Measurements from ENCODE around the gene MITF.

DNA sequence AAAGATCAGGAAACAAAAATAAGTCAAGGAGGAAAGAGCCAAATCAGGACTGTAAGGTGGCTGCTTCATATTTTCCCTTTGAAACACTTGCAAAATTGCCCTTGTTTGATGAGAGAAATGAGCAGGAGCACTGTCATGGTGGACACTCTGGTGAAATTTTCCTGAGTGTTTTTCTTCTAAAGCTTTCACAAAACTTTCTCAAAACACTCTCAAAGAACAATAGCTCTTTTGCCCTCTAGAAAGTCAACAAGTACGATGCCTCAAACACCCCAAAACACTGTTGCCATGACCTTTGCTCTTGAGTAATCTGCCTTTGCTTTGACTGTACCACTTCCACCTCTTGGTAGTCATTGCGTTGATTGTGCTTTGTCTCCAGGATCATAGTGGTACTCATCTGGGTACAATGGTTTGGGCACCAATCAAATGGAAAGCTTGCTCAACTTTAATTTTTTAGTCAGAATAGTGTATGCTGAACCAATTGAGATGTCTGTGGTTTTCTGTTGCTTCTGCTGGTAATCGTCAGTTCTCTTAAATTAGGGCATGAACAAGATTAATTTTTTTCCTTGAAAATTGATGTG is 13.2 kb upstream of the MITF start:
- TF ChIP-seq, protein P1, sequence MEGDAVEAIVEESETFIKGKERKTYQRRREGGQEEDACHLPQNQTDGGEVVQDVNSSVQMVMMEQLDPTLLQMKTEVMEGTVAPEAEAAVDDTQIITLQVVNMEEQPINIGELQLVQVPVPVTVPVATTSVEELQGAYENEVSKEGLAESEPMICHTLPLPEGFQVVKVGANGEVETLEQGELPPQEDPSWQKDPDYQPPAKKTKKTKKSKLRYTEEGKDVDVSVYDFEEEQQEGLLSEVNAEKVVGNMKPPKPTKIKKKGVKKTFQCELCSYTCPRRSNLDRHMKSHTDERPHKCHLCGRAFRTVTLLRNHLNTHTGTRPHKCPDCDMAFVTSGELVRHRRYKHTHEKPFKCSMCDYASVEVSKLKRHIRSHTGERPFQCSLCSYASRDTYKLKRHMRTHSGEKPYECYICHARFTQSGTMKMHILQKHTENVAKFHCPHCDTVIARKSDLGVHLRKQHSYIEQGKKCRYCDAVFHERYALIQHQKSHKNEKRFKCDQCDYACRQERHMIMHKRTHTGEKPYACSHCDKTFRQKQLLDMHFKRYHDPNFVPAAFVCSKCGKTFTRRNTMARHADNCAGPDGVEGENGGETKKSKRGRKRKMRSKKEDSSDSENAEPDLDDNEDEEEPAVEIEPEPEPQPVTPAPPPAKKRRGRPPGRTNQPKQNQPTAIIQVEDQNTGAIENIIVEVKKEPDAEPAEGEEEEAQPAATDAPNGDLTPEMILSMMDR (IDR thresholded peaks at IDR 0.05): no peak
- no peak for TF ChIP-seq POLR2A (IDR thresholded peaks at IDR 0.05)

Data from stomach (tissue), 4 donors.